ENCODE data around the gene CADM1. TPM values are rescaled to one million over a fixed set of nuclear protein-coding genes. Genes with fewer than 3 reads are reported as not detected.

The CADM1 gene
- polyA plus RNA-seq, 1 experiment, result 31.8 TPM

DNA sequence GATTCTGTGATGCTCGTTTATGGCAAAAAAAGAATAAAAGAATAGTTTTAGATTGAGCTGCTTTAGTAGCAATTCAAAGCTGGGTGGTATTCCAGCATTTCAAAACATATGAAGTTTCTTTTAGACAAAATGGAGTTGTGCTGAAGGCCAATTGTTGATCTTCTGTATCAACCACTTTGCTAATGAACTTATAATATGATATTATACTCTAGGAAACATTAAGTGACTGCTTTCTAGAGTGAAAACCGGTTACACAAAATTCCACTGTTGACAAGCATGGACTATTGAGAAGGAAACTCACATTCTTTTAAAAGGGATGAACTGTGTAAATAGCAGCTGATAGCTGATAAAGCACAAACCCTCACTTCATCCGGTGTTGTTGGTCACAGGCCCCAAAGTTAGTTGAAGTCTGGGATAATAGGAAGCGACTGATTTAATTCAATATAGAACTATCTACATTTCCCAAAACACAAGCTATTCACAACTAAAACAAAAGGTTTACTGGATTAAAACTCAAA lies 255.1 kb downstream of the CADM1 start:
- POLR2A ChIA-PET, result no interaction called here
- no peak for DNase-seq (ENCODE audit: low read depth)
- Histone ChIP-seq H3K27me3 (ENCODE audit: control insufficient read depth, insufficient read depth, low read length) (no peaks in the 10 kb centered on the region), H3K4me3 (ENCODE audit: low read depth, low read length) (no peak overlapping the region), H3K36me3 (ENCODE audit: control insufficient read depth, insufficient read depth, low read length) (no peaks in the 10 kb centered on the region)
- CTCF ChIA-PET, result interaction anchor here (0.7 kb wide), 1 partner anchor 40 kb away, joined by 3 read pairs; no protein-coding TSS in a partner anchor
- TF ChIP-seq, protein P1, sequence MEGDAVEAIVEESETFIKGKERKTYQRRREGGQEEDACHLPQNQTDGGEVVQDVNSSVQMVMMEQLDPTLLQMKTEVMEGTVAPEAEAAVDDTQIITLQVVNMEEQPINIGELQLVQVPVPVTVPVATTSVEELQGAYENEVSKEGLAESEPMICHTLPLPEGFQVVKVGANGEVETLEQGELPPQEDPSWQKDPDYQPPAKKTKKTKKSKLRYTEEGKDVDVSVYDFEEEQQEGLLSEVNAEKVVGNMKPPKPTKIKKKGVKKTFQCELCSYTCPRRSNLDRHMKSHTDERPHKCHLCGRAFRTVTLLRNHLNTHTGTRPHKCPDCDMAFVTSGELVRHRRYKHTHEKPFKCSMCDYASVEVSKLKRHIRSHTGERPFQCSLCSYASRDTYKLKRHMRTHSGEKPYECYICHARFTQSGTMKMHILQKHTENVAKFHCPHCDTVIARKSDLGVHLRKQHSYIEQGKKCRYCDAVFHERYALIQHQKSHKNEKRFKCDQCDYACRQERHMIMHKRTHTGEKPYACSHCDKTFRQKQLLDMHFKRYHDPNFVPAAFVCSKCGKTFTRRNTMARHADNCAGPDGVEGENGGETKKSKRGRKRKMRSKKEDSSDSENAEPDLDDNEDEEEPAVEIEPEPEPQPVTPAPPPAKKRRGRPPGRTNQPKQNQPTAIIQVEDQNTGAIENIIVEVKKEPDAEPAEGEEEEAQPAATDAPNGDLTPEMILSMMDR (IDR thresholded peaks at IDR 0.05; ENCODE audit: insufficient read depth, low read depth, low read length), result no peak

DNA sequence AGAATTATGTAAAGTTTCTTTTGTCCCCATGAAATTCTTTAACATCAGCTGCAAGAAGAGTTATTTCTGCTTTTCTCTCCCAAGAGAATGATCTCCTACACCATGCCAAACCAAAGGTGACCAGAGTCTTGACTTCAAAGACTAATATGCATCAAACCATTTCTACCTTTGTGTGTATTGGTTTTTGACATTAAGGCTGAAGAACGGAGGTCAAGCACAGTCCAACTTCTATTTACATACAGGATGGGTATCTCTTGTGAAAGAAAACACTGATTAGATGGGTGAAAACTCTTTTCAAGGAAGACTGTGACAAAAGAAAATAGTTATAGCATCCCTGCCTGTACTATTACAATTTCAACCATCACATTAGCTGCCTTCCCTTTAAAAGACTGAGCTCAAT lies 256.3 kb downstream of the CADM1 start:
- ChIA-PET POLR2A (no interaction called here), CTCF (interaction anchor here (0.7 to 1.0 kb wide), 4 partner anchors 9 to 81 kb away, joined by 3 to 4 read pairs (median 3); no protein-coding TSS in a partner anchor)
- no peak for DNase-seq (ENCODE audit: low read depth)
- no peaks in the 10 kb centered on the region for H3K36me3 ChIP-seq (ENCODE audit: control insufficient read depth, insufficient read depth, low read length)
- TF ChIP-seq, protein P1 (IDR thresholded peaks at IDR 0.05; ENCODE audit: insufficient read depth, low read depth, low read length), result no peak
- H3K4me3 ChIP-seq (ENCODE audit: low read depth, low read length), result no peak overlapping the region
- H3K27me3 ChIP-seq (ENCODE audit: control insufficient read depth, insufficient read depth, low read length), result no peaks in the 10 kb centered on the region

DNA sequence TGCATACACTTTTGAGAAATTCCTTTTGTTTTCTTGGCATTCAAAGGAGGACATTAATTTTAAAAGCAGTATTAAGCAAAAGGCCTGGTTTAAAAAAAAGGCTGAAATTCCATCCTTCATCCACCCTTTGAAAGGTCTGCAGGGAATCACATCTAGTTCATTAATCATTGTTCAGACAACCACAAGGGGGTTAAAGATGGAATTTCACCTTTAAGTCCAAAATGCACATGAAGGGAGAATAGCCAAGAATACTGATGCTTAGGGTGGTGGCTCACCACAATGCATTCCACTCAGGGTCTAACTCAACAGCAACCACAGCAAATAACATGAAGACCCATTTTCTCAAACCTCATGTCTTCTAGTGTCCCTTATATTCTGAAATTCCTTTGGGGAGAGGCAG lies 256.9 kb downstream of the CADM1 start:
- peak; percentile 32 for DNase-seq (ENCODE audit: low read depth)
- TF ChIP-seq, protein P1 (IDR thresholded peaks at IDR 0.05; ENCODE audit: insufficient read depth, low read depth, low read length), result no peak
- CTCF ChIA-PET, result interaction anchor here (0.7 to 0.8 kb wide), 3 partner anchors 8 to 24 kb away, joined by 3 to 4 read pairs (median 3); no protein-coding TSS in a partner anchor

DNA sequence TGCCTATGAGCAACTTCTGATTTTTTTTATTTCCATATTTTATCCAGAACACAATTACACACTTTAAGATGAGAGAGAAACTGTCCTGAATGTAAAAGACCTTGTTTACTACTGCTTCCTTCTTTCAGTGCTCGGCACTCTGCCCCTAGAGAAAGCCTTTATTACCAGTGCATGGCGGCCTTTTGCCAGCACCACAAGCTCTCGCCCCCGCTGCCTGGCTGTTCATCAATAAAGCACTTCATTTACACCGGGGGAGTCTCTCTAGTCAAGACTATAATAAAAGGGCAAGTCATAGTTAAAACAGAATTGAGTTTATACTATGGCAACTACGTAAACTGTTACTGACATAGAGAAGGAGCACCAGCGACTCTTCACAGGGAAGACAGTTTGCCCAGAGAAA lies 259.5 kb downstream of the CADM1 start:
- TF ChIP-seq, protein P1 (IDR thresholded peaks at IDR 0.05; ENCODE audit: insufficient read depth, low read depth, low read length), result no peak
- no peaks in the 10 kb centered on the region for H3K36me3 ChIP-seq (ENCODE audit: control insufficient read depth, insufficient read depth, low read length)
- DNase-seq (ENCODE audit: low read depth), result no peak
- H3K27me3 ChIP-seq (ENCODE audit: control insufficient read depth, insufficient read depth, low read length), result no peaks in the 10 kb centered on the region
- POLR2A ChIA-PET, result no interaction called here
- H3K4me3 ChIP-seq (ENCODE audit: low read depth, low read length), result no peak overlapping the region
- CTCF ChIA-PET, result no interaction called here

More for the DNA sequence above, 256.9 kb downstream of the CADM1 start:
- POLR2A ChIA-PET, result no interaction called here
- H3K27me3 ChIP-seq (ENCODE audit: control insufficient read depth, insufficient read depth, low read length), result no peaks in the 10 kb centered on the region
- no peaks in the 10 kb centered on the region for H3K36me3 ChIP-seq (ENCODE audit: control insufficient read depth, insufficient read depth, low read length)
- no peak overlapping the region for H3K4me3 ChIP-seq (ENCODE audit: low read depth, low read length)

DNA sequence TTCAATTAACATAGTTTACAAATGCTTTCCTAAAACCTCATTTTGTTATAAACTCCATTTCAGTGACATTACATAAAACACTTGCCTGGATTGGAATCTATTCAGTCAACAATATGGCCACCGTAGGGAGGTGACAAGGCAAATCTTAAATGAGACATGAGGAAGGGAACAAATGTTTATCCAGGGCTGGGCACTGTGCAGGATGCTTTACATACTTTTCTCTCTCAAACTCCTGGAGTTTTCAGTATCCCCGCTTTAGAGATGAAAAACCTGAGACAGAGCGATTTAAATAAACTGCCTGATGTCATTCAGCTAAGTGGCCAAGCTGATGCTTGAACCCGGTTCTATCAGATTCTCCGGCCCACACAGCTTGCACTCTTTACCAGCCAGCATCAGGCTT lies 259.9 kb downstream of the CADM1 start:
- no peak for DNase-seq (ENCODE audit: low read depth)
- Histone ChIP-seq H3K4me3 (ENCODE audit: low read depth, low read length) (no peak overlapping the region), H3K27me3 (ENCODE audit: control insufficient read depth, insufficient read depth, low read length) (no peaks in the 10 kb centered on the region), H3K36me3 (ENCODE audit: control insufficient read depth, insufficient read depth, low read length) (no peaks in the 10 kb centered on the region)
- ChIA-PET CTCF (no interaction called here), POLR2A (no interaction called here)
- TF ChIP-seq, protein P1 (IDR thresholded peaks at IDR 0.05; ENCODE audit: insufficient read depth, low read depth, low read length), result no peak

All from BJ (cell line).